Measurements from ENCODE around the gene RASGRF2. TPM values are rescaled to one million over a fixed set of nuclear protein-coding genes. Genes with fewer than 3 reads are reported as not detected.

RASGRF2 gene
- total and polyA plus RNA-seq, 8 donors = 1.1 to 2.7 (median 1.4) TPM

- H3K36me3 ChIP-seq = no peaks in the 10 kb centered on the region
- TF ChIP-seq, protein P1, sequence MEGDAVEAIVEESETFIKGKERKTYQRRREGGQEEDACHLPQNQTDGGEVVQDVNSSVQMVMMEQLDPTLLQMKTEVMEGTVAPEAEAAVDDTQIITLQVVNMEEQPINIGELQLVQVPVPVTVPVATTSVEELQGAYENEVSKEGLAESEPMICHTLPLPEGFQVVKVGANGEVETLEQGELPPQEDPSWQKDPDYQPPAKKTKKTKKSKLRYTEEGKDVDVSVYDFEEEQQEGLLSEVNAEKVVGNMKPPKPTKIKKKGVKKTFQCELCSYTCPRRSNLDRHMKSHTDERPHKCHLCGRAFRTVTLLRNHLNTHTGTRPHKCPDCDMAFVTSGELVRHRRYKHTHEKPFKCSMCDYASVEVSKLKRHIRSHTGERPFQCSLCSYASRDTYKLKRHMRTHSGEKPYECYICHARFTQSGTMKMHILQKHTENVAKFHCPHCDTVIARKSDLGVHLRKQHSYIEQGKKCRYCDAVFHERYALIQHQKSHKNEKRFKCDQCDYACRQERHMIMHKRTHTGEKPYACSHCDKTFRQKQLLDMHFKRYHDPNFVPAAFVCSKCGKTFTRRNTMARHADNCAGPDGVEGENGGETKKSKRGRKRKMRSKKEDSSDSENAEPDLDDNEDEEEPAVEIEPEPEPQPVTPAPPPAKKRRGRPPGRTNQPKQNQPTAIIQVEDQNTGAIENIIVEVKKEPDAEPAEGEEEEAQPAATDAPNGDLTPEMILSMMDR (IDR thresholded peaks at IDR 0.05) = no peak
- no peaks in the 10 kb centered on the region for H3K4me1 ChIP-seq
- WGBS, 2 donors = 60 to 76% methylated on average over 2 of the region's 2 CpGs
- no peak overlapping the region for H3K27ac ChIP-seq
- intact Hi-C loops (cut with DNase I) = no loop called here
- no peaks in the 10 kb centered on the region for H3K27me3 ChIP-seq
- FAIRE-seq = no peak
- no peak overlapping the region for H3K4me3 ChIP-seq
- no peaks in the 10 kb centered on the region for H3K9me3 ChIP-seq
- DNase-seq = no peak
- ATAC-seq = no peak
Measured at GRCh38 chr5:81202655-81203054, 242.5 kb downstream of the RASGRF2 start.

GRCh38 chr5:81203729-81204128, 243.6 kb downstream of the RASGRF2 start:
- no peak for FAIRE-seq

DNA sequence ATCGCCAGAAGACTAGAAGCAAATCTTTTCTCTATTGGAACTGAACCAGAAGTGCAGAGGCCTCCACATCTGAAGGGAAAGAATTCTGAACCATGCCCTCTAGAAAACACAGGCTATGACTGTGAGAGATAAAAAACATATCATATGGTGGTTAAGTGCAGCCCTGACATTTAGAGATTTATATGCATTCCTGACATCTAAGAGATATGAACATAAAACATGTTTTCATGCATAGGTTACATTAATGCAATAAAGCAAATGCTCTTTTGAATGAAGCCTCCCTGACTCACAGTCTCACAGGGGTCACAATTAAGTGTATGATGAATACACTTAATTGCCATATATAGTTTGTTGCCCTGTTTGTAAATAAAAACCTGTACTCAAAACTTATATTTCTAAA, 244.0 kb downstream of the RASGRF2 start:
- intact Hi-C loops (cut with DNase I) = no loop called here
- no peaks in the 10 kb centered on the region for H3K4me1 ChIP-seq
- FAIRE-seq = no peak

More at GRCh38 chr5:81203729-81204128, 243.6 kb downstream of the RASGRF2 start:
- intact Hi-C loops (cut with DNase I) = no loop called here
- H3K4me3 ChIP-seq = no peak overlapping the region
- no peaks in the 10 kb centered on the region for H3K36me3 ChIP-seq
- H3K27me3 ChIP-seq = no peaks in the 10 kb centered on the region
- no peaks in the 10 kb centered on the region for H3K9me3 ChIP-seq
- H3K4me1 ChIP-seq = no peaks in the 10 kb centered on the region
- TF ChIP-seq, protein P1 (IDR thresholded peaks at IDR 0.05) = no peak
- no peak for DNase-seq
- 82 to 92% methylated on average over 3 of the region's 3 CpGs for WGBS, 2 donors
- no peak overlapping the region for H3K27ac ChIP-seq
- ATAC-seq = no peak

DNA sequence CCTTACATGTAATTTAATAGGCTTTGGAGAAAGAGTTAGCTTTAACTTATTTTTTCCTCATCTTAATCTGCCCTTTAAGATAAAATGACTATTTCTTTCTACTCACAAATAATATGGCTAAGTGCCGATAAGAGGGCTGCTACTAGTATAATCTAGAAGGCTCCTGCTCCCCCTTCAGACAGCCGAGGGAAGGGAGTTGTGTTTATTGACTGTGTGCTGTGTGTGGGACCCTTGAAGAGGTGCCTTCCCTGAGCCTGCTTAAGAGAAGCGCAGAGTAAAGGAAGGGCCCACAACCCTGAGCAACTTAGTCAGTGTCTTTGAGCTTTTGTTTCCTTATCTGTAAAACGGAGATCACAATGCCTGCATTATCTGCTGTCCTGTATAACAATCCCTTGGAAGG, 244.9 kb downstream of the RASGRF2 start:
- Histone ChIP-seq H3K9me3 (no peaks in the 10 kb centered on the region), H3K4me1 (no peaks in the 10 kb centered on the region), H3K27me3 (no peaks in the 10 kb centered on the region), H3K36me3 (no peaks in the 10 kb centered on the region), H3K4me3 (no peak overlapping the region), H3K27ac (no peak overlapping the region)
- TF ChIP-seq, protein P1 (IDR thresholded peaks at IDR 0.05) = no peak
- FAIRE-seq (no peak), ATAC-seq (no peak), DNase-seq (no peak)
- WGBS, 2 donors = 70% methylated on average over 4 of the region's 4 CpGs
- intact Hi-C loops (cut with DNase I) = no loop called here

More for the DNA sequence above, 244.0 kb downstream of the RASGRF2 start:
- 86 to 97% methylated on average over 1 of the region's 1 CpG for WGBS, 2 donors
- TF ChIP-seq, protein P1 (IDR thresholded peaks at IDR 0.05) = no peak
- no peak for ATAC-seq
- no peak for DNase-seq
- H3K27me3 ChIP-seq = no peaks in the 10 kb centered on the region
- no peaks in the 10 kb centered on the region for H3K36me3 ChIP-seq
- no peak overlapping the region for H3K27ac ChIP-seq
- H3K4me3 ChIP-seq = no peak overlapping the region
- no peaks in the 10 kb centered on the region for H3K9me3 ChIP-seq

- Histone ChIP-seq H3K4me1 (peaks cover 0 to 2% (median 1%) of the 10 kb centered on the region in 3 donors), H3K9me3 (no peaks in the 10 kb centered on the region), H3K36me3 (no peaks in the 10 kb centered on the region), H3K27me3 (no peaks in the 10 kb centered on the region), H3K27ac (no peak overlapping the region), H3K4me3 (no peak overlapping the region)
- ATAC-seq = no peak
- 71% methylated on average over 5 of the region's 5 CpGs for WGBS, 2 donors
- FAIRE-seq = no peak
- intact Hi-C loops (cut with DNase I) = no loop called here
- TF ChIP-seq, protein P1 (IDR thresholded peaks at IDR 0.05) = no peak
- no peak for DNase-seq
Measured at GRCh38 chr5:81207009-81207408, 246.8 kb downstream of the RASGRF2 start.
